HUES6 (cell line): ENCODE measurements around the gene NTN3.
"Not testable (repeated sequence)": the region's sequence is repeated elsewhere in the genome, so short reads cannot be mapped to it uniquely, and the experiment has no call there.

Experiments used
- H3K27ac ChIP-seq: 2 replicates; pipeline ENCODE4 v1.7.0; 2013; ENCODE audit warnings: low read depth, mild to moderate bottlenecking, low read length, inconsistent platforms
- H3K27me3 ChIP-seq: 2 replicates; pipeline ENCODE4 v1.6.1; 2013; ENCODE audit warnings: low read length; ENCODE audit not compliant: control insufficient read depth, insufficient read depth
- H3K36me3 ChIP-seq: 2 replicates; pipeline ENCODE4 v1.6.1; 2013; ENCODE audit warnings: low read length; ENCODE audit not compliant: control insufficient read depth, insufficient read depth
- H3K4me1 ChIP-seq: 2 replicates; pipeline ENCODE4 v1.6.1; 2013; ENCODE audit warnings: low read length; ENCODE audit not compliant: control insufficient read depth, insufficient read depth
- H3K4me3 ChIP-seq: 2 replicates; pipeline ENCODE4 v1.5.1; 2013; ENCODE audit warnings: low read depth, low read length
- H3K9ac ChIP-seq: one replicate; pipeline ENCODE4 v1.6.1; 2013; ENCODE audit warnings: mild to moderate bottlenecking, low read length
- H3K9me3 ChIP-seq: 2 replicates; pipeline ENCODE4 v1.6.1; 2013; ENCODE audit warnings: low read depth, low read length; ENCODE audit not compliant: control insufficient read depth, insufficient read depth

Gene NTN3

DNA sequence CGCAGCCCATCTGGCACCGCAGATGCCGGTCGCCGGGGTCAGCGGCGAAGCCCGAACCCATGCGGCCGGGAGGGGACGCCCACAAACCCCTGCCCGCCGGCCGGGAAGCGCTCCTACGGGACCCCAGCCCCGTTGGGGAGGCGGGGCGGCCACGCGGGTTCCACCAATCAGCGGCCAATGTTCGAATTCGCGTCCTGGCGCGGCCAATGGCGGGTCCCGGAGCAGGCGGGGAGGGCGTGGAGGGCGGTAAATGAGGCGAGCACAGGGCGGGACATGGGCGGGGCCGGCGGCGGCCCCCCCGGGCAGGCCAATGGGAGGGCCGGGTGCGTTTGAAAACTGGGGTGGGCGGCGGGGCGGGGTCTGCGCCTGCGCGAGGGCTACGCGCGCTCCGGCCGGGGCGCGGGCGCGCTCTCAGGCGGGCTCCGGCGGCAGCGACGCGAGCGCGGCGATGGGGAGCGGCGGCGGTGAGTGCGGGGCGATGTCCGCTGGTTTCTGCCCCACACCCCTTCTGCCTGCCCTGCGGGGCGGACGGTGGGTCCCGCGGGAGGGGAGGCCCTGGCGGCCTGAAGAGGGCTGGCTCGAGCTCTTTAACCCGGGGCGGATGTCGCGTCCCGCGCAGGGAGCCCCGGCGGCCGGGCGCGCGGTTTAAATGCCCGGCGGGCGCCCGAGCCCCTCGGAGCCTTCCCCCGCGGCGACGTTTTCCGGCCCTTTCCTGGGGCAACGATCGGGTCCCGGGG lies 41.9 kb upstream of the NTN3 start, which contains the start of gene CCNF:
Gene CCNF (plus strand): TSS at position 414 of the 737 bp plus-strand sequence. CDS start 35 bp downstream, at position 449.
- Histone ChIP-seq H3K4me1 (peaks cover 21% of the 10 kb centered on the region), H3K9ac (peak within 1 kb of the TSS; percentile 94), H3K27ac (peak within 1 kb of the TSS; percentile 85), H3K4me3 (peak within 1 kb of the TSS; percentile 91), H3K36me3 (peaks cover 40% of the 10 kb centered on the region), H3K27me3 (peaks cover 13% of the 10 kb centered on the region; the same call in 1 of the 2 replicates), H3K9me3 (no peaks in the 10 kb centered on the region)

DNA sequence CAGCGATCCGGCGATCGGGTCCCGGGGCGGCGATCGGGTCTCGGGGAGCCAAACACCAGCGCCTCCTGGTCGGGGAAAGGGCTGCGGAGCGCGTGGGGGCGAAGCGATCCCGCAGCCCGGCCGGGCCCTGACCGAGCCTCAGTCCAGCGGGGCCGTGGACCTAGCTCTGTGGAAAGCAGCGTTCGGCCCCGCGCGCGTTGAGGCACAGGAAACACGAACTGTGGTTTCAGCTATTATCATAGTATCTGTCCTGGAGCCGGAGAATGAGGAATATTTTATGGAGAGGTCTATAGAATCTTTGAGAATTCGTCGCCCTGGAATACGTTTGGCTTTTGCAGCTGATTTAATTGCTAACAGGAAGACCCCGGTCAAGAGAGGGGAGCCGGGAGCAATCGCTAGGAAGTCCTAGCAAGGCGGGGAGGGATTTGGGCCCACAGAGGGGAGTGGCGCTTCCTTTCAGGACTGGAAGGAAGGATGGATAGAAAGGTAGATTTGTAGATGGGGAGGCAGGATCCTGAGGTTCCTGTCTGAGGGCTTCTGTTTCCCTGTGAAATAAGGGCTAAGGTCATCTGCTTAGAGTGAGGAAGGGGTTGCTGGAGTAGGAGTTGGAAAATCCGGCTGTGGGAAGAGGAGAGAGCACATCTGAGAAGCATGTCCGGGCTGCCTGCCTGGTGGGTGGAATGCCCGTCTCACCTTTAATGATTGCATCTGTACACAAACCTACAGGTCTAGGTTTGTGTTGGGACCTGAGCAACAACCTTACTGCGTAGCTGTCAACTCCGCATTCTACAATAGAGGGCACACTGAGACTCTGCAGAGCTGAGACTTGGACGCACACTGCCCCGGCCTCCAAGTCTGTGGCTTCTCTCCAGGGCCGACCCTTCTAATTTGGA lies 41.1 kb upstream of the NTN3 start:
- Histone ChIP-seq H3K9ac (peak overlapping the region; percentile 83), H3K27me3 (peaks cover 13% of the 10 kb centered on the region; the same call in 1 of the 2 replicates), H3K27ac (peak overlapping the region; percentile 78; the same call in 1 of the 2 replicates), H3K36me3 (peaks cover 44% of the 10 kb centered on the region), H3K4me1 (peaks cover 21% of the 10 kb centered on the region), H3K4me3 (peak overlapping the region; percentile 84), H3K9me3 (no peaks in the 10 kb centered on the region)

DNA sequence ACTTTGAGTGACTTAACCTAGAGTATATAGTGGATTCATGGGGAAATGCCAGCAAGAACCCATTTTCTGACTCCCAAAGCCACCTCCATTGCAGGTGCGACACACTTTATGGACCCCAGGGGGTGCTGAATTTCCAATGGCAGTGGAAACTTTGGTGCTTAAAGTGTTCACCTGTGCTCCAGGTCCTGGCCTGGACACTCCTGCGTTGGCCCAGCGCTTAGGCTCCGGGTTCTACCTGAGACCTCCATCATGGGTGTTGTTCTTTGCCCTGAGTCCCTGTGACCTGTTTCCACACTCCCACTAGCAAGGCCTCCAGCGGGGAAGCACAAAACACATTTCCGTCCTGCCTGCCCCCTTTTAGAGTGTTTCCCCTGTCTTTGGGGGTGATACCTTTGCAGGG lies 38.8 kb upstream of the NTN3 start:
- Histone ChIP-seq H3K9me3 (no peaks in the 10 kb centered on the region), H3K4me3 (no peak overlapping the region), H3K36me3 (peaks cover 62% of the 10 kb centered on the region), H3K27ac (no peak overlapping the region), H3K4me1 (peaks cover 21% of the 10 kb centered on the region), H3K27me3 (peaks cover 11% of the 10 kb centered on the region; the same call in 1 of the 2 replicates), H3K9ac (no peak overlapping the region)

DNA sequence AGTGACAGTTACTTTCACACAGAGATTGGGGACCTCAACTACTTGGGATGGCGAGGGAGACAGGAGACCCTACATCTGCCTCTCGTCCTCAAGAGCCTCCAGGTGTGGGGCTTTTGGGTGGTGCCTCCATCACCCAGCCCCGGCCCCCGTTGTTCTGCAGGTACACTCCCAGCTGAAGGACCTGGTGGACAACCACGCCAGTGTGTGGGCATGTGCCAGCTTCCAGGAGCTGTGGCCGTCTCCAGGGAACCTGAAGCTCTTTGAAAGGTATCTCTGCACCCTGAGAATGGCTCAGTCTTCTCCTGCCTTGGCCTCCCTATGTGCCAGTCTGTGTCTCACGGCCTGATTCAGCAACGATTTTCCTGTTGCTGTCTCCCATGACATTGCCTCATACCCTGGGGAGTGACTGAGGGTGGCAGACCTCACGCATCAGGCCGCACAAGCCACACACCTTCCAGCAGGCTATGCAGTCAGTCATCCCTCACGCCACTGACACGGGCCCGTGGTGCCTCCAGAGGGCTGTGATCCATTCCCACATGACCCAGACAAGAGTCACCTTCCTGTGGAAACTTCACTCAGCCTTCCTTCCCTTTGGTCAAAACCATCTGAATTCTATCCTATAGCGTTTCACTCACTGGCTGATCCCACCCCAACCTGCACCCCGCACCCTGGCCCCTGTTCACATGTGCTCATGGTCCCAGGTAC lies 38.1 kb upstream of the NTN3 start:
- Histone ChIP-seq H3K36me3 (peaks cover 69% of the 10 kb centered on the region), H3K27ac (no peak overlapping the region)

DNA sequence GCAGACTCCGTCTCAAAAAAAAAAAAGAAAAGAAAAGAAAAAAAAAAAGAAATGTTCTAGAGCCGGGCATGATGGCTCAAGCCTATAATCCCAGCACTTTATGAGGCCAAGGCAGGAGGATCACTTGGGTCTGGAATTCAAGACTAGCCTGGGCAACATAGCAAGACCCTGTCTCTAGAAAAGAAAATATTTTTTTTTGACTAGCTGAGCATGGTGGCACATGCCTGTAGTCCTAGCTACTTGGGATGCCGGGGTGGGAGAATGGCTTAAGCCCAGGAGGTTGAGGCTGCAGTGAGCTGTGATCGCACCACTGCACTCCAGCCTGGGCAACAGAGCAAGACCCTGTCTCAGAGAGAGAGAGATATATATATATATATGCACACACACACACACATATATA lies 35.9 kb upstream of the NTN3 start:
- peaks cover 89% of the 10 kb centered on the region for H3K36me3 ChIP-seq
- not testable (repeated sequence) for H3K9me3 ChIP-seq, H3K4me3 ChIP-seq, H3K4me1 ChIP-seq, H3K27me3 ChIP-seq, H3K27ac ChIP-seq, H3K9ac ChIP-seq

More for the DNA sequence above, 38.1 kb upstream of the NTN3 start:
- no peak overlapping the region for H3K4me3 ChIP-seq
- peaks cover 6% of the 10 kb centered on the region; the same call in 1 of the 2 replicates for H3K27me3 ChIP-seq
- H3K9ac ChIP-seq: no peak overlapping the region
- peaks cover 16% of the 10 kb centered on the region for H3K4me1 ChIP-seq
- no peaks in the 10 kb centered on the region for H3K9me3 ChIP-seq

DNA sequence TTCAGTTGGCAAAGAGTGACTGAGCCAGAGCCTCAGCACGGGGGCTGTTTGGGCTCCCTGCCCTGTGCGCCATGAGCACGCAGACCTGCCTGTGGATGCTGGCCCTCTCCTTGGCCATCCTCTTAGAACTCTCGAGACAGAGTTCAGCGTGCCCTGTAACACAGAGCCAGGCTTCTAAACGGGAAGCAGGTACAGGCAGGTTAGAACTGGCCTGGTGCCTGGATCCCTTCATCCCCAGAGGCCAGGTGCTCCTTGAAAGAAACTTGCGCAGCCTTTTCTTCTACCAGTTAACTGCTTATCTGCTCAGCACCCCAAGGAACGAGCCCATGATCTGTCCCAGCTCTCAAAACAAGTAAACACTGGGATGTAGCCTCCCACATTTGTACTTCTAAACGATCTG lies 35.0 kb upstream of the NTN3 start:
- Histone ChIP-seq H3K27me3 (no peaks in the 10 kb centered on the region), H3K4me3 (no peak overlapping the region), H3K36me3 (peaks cover 87% of the 10 kb centered on the region), H3K9me3 (no peaks in the 10 kb centered on the region), H3K4me1 (no peaks in the 10 kb centered on the region), H3K27ac (no peak overlapping the region), H3K9ac (no peak overlapping the region)

DNA sequence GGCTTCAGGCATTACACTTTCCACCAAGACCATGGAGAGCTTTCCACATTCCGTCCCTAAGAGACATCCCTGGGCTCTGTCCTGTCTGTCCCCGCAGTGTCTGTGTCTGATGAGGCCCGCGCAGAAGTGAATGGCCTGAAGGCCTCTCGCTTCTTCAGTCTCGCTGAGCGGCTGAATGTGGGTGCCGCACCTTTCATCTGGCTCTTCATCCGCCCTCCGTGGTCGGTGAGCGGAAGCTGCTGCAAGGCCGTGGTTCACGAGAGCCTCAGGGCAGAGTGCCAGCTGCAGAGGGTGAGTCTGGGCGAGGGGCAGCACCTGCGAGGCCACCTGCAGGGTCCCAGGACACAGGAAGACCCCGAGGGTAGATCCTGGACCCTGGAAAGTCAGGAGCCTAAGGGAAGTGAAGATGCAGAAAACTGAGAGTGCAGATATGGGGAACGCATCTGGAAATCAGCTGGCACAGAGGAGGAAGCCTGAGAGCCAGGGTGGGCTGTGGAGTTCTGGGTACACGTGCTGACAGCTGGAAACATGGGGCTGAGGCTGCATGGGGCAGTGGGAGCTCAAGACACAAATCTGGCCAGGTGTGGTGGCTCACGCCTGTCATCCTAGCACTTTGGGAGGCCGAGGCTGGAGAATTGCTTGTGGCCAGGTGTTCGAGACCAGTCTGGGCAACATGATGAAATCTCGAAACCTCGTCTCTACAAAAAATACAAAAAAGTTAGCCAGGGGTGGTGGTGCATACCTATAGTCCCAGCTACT lies 33.9 kb upstream of the NTN3 start:
- peaks cover 80% of the 10 kb centered on the region for H3K36me3 ChIP-seq
- no peaks in the 10 kb centered on the region for H3K4me1 ChIP-seq
- H3K9ac ChIP-seq: no peak overlapping the region
- H3K27me3 ChIP-seq: no peaks in the 10 kb centered on the region
- no peak overlapping the region for H3K4me3 ChIP-seq
- no peak overlapping the region for H3K27ac ChIP-seq
- H3K9me3 ChIP-seq: no peaks in the 10 kb centered on the region

DNA sequence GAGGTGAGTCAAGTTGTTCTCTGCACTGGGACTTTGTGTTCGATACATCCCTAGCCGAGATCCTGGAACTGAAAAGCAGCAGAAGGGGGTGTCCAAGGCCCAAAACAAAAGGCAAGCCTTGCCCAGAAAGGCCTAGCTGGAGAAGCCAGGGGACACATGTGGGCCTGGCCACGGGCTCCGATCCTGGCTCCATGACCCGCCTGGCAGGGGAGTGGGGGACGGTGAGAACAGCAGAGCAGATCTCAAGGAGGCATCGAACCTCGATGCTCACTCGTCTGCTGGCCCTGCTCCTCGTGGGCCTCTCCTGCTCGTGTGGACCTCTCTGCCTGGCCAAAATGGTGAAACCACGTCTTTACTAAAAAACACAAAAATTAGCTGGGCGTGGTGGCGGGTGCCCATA lies 33.0 kb upstream of the NTN3 start:
- H3K27ac ChIP-seq: no peak overlapping the region
- no peak overlapping the region for H3K9ac ChIP-seq
- no peaks in the 10 kb centered on the region for H3K9me3 ChIP-seq
- no peaks in the 10 kb centered on the region for H3K4me1 ChIP-seq
- H3K36me3 ChIP-seq: peaks cover 72% of the 10 kb centered on the region
- no peak overlapping the region for H3K4me3 ChIP-seq
- H3K27me3 ChIP-seq: no peaks in the 10 kb centered on the region

DNA sequence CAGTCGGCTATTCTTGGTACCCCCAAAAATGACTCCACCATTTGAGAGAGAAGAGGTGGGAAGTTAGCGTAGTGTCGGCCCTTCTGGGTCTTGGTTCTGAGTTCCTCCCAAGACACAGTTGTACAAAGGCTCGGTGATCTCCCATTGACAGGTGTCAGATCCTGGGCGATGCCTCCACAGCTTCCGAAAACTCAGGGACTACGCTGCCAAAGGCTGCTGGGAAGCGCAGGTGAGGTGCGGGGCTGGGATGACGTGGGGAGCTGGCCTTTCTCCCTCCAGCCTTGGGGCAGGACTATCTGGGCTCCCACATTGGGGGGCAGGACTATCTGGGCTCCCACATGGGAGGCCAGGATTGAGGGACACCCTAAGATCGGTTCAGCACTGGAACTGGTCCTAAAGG lies 31.5 kb upstream of the NTN3 start:
- H3K36me3 ChIP-seq: peaks cover 72% of the 10 kb centered on the region
- no peaks in the 10 kb centered on the region for H3K27me3 ChIP-seq
- no peak overlapping the region for H3K4me3 ChIP-seq
- no peaks in the 10 kb centered on the region for H3K4me1 ChIP-seq
- H3K9me3 ChIP-seq: no peaks in the 10 kb centered on the region
- H3K27ac ChIP-seq: no peak overlapping the region
- H3K9ac ChIP-seq: no peak overlapping the region

DNA sequence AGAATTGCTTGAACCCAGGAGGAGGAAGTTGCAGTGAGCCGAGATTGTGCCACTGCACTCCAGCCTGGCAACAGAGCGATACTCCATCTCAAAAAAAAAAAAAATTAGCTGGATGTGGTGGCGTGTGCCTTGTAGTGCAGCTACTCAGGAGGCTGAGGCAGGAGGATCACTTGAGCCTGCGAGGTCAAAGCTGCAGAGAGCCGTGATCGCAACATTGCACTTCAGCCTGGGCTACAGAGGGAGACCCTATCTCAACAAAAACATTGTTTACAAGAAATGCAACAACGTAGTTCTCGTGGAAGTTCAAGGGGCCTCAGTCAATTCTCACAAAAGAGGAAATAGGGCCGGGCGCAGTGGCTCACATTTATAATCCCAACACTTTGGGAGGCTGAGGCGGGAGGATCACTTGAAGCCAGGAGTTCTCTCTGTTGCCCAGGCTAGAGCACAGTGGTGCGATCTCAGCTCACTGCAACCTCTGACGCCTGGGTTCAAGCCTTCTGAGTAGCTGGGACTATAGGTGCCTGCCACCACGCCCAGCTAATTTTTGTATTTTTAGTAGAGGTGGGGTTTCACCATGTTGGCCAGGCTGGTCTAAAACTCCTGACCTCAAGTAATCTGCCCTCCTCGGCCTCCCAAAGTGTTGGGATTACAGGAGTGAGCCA lies 29.8 kb upstream of the NTN3 start:
- not testable (repeated sequence) for H3K27ac ChIP-seq, H3K4me3 ChIP-seq, H3K9ac ChIP-seq, H3K4me1 ChIP-seq, H3K27me3 ChIP-seq, H3K9me3 ChIP-seq
- H3K36me3 ChIP-seq: peaks cover 77% of the 10 kb centered on the region
